ENCODE data around the gene OPHN1. TPM values are rescaled to one million over a fixed set of nuclear protein-coding genes. Genes with fewer than 3 reads are reported as not detected.

OPHN1 gene
- total RNA-seq, 1 experiment from 2014 or later = 4.4 TPM

DNA sequence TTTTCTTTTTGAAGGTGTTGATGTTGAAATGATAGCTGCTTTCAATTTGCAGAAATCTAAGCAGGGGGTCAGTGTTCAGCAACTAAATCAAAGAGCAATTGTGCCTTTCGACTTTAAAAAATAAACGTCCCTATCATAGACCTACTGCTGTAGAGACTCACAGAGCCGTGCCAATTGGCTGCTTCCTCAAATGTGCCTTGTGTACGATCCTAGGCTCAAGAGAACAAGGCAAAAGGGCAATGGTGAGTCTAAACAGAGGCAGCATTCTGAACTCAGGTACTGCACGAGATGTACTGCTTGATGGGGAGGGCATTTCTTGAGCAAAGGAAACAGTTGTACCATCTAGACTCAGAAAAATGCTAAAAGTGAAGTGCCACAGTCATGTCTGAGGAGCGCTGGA, 29.8 kb downstream of the OPHN1 start (continued):
- TF ChIP-seq CREB1 (CRISPR knock-in tag; IDR thresholded peaks at IDR 0.05) (no peak), MYBL2 (CRISPR knock-in tag; IDR thresholded peaks at IDR 0.05) (no peak)
- TF ChIP-seq, protein P1, sequence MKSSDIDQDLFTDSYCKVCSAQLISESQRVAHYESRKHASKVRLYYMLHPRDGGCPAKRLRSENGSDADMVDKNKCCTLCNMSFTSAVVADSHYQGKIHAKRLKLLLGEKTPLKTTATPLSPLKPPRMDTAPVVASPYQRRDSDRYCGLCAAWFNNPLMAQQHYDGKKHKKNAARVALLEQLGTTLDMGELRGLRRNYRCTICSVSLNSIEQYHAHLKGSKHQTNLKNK (CRISPR knock-in tag; IDR thresholded peaks at IDR 0.05) = no peak

DNA sequence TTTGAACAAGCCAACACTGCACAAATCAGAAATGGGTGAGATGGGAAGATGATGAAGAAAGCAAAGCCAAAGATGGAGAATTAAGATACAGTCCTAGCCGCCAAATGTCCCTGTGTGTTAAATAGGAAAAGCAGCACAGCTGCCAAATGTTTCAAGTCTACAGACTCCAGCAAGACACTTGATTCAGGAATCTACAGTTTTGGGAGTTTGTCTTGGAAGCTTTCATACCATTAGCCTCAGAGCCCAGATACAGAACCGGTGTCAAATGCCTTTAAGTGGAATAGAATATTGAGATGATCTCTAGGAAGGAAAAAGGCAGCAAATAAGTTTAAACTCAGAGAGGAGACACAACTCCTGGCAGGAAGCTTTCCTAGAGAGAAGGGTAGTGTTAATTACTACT, 30.3 kb downstream of the OPHN1 start:
- no peak overlapping the region for H3K4me3 Mint-ChIP-seq
- no peak for DNase-seq (ENCODE audit: low spot score)
- TF ChIP-seq, protein P2, sequence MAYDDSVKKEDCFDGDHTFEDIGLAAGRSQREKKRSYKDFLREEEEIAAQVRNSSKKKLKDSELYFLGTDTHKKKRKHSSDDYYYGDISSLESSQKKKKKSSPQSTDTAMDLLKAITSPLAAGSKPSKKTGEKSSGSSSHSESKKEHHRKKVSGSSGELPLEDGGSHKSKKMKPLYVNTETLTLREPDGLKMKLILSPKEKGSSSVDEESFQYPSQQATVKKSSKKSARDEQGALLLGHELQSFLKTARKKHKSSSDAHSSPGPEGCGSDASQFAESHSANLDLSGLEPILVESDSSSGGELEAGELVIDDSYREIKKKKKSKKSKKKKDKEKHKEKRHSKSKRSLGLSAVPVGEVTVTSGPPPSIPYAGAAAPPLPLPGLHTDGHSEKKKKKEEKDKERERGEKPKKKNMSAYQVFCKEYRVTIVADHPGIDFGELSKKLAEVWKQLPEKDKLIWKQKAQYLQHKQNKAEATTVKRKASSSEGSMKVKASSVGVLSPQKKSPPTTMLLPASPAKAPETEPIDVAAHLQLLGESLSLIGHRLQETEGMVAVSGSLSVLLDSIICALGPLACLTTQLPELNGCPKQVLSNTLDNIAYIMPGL (CRISPR knock-in tag; IDR thresholded peaks at IDR 0.05) = no peak
- TF ChIP-seq TEAD4 (CRISPR knock-in tag; IDR thresholded peaks at IDR 0.05) (no peak), SP1 (CRISPR knock-in tag; conservative IDR thresholded peaks at IDR 0.05) (no peak), TP53 (CRISPR knock-in tag; IDR thresholded peaks at IDR 0.05) (no peak), ZNF396 (CRISPR knock-in tag; IDR thresholded peaks at IDR 0.05; ENCODE audit: borderline replicate concordance) (no peak), NFATC4 (CRISPR knock-in tag; IDR thresholded peaks at IDR 0.05) (no peak), NR2C2 (CRISPR knock-in tag; IDR thresholded peaks at IDR 0.05) (no peak), GABPB1 (CRISPR knock-in tag; IDR thresholded peaks at IDR 0.05) (no peak), IRF2 (CRISPR knock-in tag; IDR thresholded peaks at IDR 0.05; ENCODE audit: borderline replicate concordance, low read depth) (no peak), SMAD3 (CRISPR knock-in tag; IDR thresholded peaks at IDR 0.05; ENCODE audit: borderline replicate concordance) (no peak), ZNF671 (CRISPR knock-in tag; IDR thresholded peaks at IDR 0.05) (no peak), SMAD4 (CRISPR knock-in tag; IDR thresholded peaks at IDR 0.05) (no peak)
- TF ChIP-seq, protein P3, sequence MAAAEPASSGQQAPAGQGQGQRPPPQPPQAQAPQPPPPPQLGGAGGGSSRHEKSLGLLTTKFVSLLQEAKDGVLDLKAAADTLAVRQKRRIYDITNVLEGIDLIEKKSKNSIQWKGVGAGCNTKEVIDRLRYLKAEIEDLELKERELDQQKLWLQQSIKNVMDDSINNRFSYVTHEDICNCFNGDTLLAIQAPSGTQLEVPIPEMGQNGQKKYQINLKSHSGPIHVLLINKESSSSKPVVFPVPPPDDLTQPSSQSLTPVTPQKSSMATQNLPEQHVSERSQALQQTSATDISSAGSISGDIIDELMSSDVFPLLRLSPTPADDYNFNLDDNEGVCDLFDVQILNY (CRISPR knock-in tag; IDR thresholded peaks at IDR 0.05) = no peak
- TF ChIP-seq, protein P4, sequence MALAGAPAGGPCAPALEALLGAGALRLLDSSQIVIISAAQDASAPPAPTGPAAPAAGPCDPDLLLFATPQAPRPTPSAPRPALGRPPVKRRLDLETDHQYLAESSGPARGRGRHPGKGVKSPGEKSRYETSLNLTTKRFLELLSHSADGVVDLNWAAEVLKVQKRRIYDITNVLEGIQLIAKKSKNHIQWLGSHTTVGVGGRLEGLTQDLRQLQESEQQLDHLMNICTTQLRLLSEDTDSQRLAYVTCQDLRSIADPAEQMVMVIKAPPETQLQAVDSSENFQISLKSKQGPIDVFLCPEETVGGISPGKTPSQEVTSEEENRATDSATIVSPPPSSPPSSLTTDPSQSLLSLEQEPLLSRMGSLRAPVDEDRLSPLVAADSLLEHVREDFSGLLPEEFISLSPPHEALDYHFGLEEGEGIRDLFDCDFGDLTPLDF (CRISPR knock-in tag; IDR thresholded peaks at IDR 0.05) = no peak
- H3K27ac Mint-ChIP-seq = no peak overlapping the region
- no peaks in the 10 kb centered on the region for H3K27me3 Mint-ChIP-seq (ENCODE audit: low read depth)
- H3K4me1 Mint-ChIP-seq = peaks cover 6% of the 10 kb centered on the region
- H3K9me3 Mint-ChIP-seq = no peaks in the 10 kb centered on the region
- ChIA-PET POLR2A (no interaction called here), CTCF (no interaction called here)
- no peaks in the 10 kb centered on the region for H3K36me3 Mint-ChIP-seq
- no peak for ATAC-seq

DNA sequence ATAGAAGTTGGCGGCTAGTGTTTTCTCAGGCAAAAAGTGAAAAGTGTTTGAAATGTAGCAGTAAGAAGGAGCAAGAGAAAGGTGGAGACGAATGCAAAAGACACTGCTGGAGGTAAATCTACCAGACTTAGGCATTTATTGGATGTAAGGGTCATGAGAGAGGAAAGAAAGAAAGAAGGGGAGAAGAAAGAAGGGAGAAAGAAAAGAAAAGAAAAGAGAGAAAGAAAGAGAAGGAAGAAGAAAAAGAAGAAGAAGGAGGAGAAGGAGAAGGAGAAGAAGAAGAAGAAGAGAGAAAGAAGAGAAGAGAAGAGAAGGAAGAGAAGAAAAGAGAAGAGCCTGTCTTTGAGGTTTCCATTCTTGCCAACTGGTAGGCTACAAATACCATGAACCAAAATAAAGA, 31.2 kb downstream of the OPHN1 start:
- Mint-ChIP-seq H3K4me3 (no peak overlapping the region), H3K9me3 (no peaks in the 10 kb centered on the region)
- TF ChIP-seq, protein P5, sequence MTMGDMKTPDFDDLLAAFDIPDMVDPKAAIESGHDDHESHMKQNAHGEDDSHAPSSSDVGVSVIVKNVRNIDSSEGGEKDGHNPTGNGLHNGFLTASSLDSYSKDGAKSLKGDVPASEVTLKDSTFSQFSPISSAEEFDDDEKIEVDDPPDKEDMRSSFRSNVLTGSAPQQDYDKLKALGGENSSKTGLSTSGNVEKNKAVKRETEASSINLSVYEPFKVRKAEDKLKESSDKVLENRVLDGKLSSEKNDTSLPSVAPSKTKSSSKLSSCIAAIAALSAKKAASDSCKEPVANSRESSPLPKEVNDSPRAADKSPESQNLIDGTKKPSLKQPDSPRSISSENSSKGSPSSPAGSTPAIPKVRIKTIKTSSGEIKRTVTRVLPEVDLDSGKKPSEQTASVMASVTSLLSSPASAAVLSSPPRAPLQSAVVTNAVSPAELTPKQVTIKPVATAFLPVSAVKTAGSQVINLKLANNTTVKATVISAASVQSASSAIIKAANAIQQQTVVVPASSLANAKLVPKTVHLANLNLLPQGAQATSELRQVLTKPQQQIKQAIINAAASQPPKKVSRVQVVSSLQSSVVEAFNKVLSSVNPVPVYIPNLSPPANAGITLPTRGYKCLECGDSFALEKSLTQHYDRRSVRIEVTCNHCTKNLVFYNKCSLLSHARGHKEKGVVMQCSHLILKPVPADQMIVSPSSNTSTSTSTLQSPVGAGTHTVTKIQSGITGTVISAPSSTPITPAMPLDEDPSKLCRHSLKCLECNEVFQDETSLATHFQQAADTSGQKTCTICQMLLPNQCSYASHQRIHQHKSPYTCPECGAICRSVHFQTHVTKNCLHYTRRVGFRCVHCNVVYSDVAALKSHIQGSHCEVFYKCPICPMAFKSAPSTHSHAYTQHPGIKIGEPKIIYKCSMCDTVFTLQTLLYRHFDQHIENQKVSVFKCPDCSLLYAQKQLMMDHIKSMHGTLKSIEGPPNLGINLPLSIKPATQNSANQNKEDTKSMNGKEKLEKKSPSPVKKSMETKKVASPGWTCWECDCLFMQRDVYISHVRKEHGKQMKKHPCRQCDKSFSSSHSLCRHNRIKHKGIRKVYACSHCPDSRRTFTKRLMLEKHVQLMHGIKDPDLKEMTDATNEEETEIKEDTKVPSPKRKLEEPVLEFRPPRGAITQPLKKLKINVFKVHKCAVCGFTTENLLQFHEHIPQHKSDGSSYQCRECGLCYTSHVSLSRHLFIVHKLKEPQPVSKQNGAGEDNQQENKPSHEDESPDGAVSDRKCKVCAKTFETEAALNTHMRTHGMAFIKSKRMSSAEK (CRISPR knock-in tag; IDR thresholded peaks at IDR 0.05; ENCODE audit: borderline replicate concordance) = no peak
- no peak for TF ChIP-seq ETV6 (CRISPR knock-in tag; IDR thresholded peaks at IDR 0.05)
- no peak for TF ChIP-seq SMAD4 (CRISPR knock-in tag; IDR thresholded peaks at IDR 0.05)
- TF ChIP-seq, protein P6, sequence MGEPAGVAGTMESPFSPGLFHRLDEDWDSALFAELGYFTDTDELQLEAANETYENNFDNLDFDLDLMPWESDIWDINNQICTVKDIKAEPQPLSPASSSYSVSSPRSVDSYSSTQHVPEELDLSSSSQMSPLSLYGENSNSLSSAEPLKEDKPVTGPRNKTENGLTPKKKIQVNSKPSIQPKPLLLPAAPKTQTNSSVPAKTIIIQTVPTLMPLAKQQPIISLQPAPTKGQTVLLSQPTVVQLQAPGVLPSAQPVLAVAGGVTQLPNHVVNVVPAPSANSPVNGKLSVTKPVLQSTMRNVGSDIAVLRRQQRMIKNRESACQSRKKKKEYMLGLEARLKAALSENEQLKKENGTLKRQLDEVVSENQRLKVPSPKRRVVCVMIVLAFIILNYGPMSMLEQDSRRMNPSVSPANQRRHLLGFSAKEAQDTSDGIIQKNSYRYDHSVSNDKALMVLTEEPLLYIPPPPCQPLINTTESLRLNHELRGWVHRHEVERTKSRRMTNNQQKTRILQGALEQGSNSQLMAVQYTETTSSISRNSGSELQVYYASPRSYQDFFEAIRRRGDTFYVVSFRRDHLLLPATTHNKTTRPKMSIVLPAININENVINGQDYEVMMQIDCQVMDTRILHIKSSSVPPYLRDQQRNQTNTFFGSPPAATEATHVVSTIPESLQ (CRISPR knock-in tag; IDR thresholded peaks at IDR 0.05) = no peak
- no peak for TF ChIP-seq OVOL2 (CRISPR knock-in tag; IDR thresholded peaks at IDR 0.05; ENCODE audit: borderline replicate concordance)
- TF ChIP-seq, protein P3 (CRISPR knock-in tag; IDR thresholded peaks at IDR 0.05) = no peak
- TF ChIP-seq RELA (CRISPR knock-in tag; IDR thresholded peaks at IDR 0.05; ENCODE audit: borderline replicate concordance) = no peak

More for the DNA sequence above, 31.2 kb downstream of the OPHN1 start:
- CTCF ChIA-PET = no interaction called here
- POLR2A ChIA-PET = no interaction called here
- Mint-ChIP-seq H3K27ac (no peak overlapping the region), H3K36me3 (no peaks in the 10 kb centered on the region), H3K27me3 (ENCODE audit: low read depth) (no peaks in the 10 kb centered on the region), H3K4me1 (peaks cover 8% of the 10 kb centered on the region)
- DNase-seq (ENCODE audit: low spot score) (no peak), ATAC-seq (no peak)
